ENCODE data around the gene CLDN10. TPM values are rescaled to one million over a fixed set of nuclear protein-coding genes. Genes with fewer than 3 reads are reported as not detected.

CLDN10 gene
- total RNA-seq, 1 donor from 2014 or later: not detected

GRCh38 chr13:95524264-95524901 lies 28.1 kb upstream of the CLDN10 start:
- Mint-ChIP-seq H3K9me3 (no peaks in the 10 kb centered on the region), H3K4me1 (no peaks in the 10 kb centered on the region), H3K4me3 (no peak overlapping the region), H3K27me3 (peaks cover 11% of the 10 kb centered on the region), H3K27ac (no peak overlapping the region), H3K36me3 (ENCODE audit: low read depth) (no peaks in the 10 kb centered on the region)
- DNase-seq: no peak
- intact Hi-C loops (cut with micrococcal nuclease): no loop called here

- H3K4me3 Mint-ChIP-seq: no peak overlapping the region
- H3K4me1 Mint-ChIP-seq: no peaks in the 10 kb centered on the region
- H3K27ac Mint-ChIP-seq: no peak overlapping the region
- peaks cover 16% of the 10 kb centered on the region for H3K27me3 Mint-ChIP-seq
- no peak for DNase-seq
- H3K9me3 Mint-ChIP-seq: no peaks in the 10 kb centered on the region
- no peaks in the 10 kb centered on the region for H3K36me3 Mint-ChIP-seq (ENCODE audit: low read depth)
- intact Hi-C loops (cut with micrococcal nuclease): no loop called here
Measured at GRCh38 chr13:95527955-95528354, 24.6 kb upstream of the CLDN10 start.

- no peak overlapping the region for H3K4me3 Mint-ChIP-seq
- H3K27me3 Mint-ChIP-seq: peaks cover 20% of the 10 kb centered on the region
- H3K9me3 Mint-ChIP-seq: no peaks in the 10 kb centered on the region
- no peak overlapping the region for H3K27ac Mint-ChIP-seq
- H3K36me3 Mint-ChIP-seq (ENCODE audit: low read depth): no peaks in the 10 kb centered on the region
- DNase-seq: no peak
- intact Hi-C loops (cut with micrococcal nuclease): no loop called here
- H3K4me1 Mint-ChIP-seq: peaks cover 3% of the 10 kb centered on the region
Measured at GRCh38 chr13:95530178-95530577, 22.3 kb upstream of the CLDN10 start.

- Mint-ChIP-seq H3K27ac (no peak overlapping the region), H3K27me3 (peaks cover 26% of the 10 kb centered on the region), H3K4me1 (peaks cover 7% of the 10 kb centered on the region), H3K9me3 (no peaks in the 10 kb centered on the region), H3K4me3 (no peak overlapping the region), H3K36me3 (ENCODE audit: low read depth) (no peaks in the 10 kb centered on the region)
- no peak for DNase-seq
- intact Hi-C loops (cut with micrococcal nuclease): no loop called here
Measured at GRCh38 chr13:95533545-95534160, 18.9 kb upstream of the CLDN10 start.

- peaks cover 7% of the 10 kb centered on the region for H3K4me1 Mint-ChIP-seq
- no peak overlapping the region for H3K27ac Mint-ChIP-seq
- DNase-seq: no peak
- H3K27me3 Mint-ChIP-seq: peaks cover 25% of the 10 kb centered on the region
- no peaks in the 10 kb centered on the region for H3K9me3 Mint-ChIP-seq
- no peak overlapping the region for H3K4me3 Mint-ChIP-seq
- H3K36me3 Mint-ChIP-seq (ENCODE audit: low read depth): no peaks in the 10 kb centered on the region
- intact Hi-C loops (cut with micrococcal nuclease): no loop called here
Measured at GRCh38 chr13:95535243-95535642, 17.3 kb upstream of the CLDN10 start.

GRCh38 chr13:95536632-95537241 lies 15.8 kb upstream of the CLDN10 start:
- H3K27ac Mint-ChIP-seq: no peak overlapping the region
- peaks cover 7% of the 10 kb centered on the region for H3K4me1 Mint-ChIP-seq
- intact Hi-C loops (cut with micrococcal nuclease): loop anchor here (1.0 to 2.0 kb wide), 2 partner anchors 124 to 298 kb away; no protein-coding TSS in a partner anchor
- H3K4me3 Mint-ChIP-seq: no peak overlapping the region
- no peaks in the 10 kb centered on the region for H3K36me3 Mint-ChIP-seq (ENCODE audit: low read depth)
- no peaks in the 10 kb centered on the region for H3K9me3 Mint-ChIP-seq
- no peak for DNase-seq
- H3K27me3 Mint-ChIP-seq: peaks cover 23% of the 10 kb centered on the region

GRCh38 chr13:95540888-95541287 lies 11.6 kb upstream of the CLDN10 start:
- H3K4me1 Mint-ChIP-seq: no peaks in the 10 kb centered on the region

GRCh38 chr13:95541308-95541707 lies 11.2 kb upstream of the CLDN10 start:
- no peaks in the 10 kb centered on the region for H3K4me1 Mint-ChIP-seq
- peaks cover 14% of the 10 kb centered on the region for H3K27me3 Mint-ChIP-seq
- no peak overlapping the region for H3K27ac Mint-ChIP-seq
- H3K4me3 Mint-ChIP-seq: no peak overlapping the region
- DNase-seq: no peak
- H3K36me3 Mint-ChIP-seq (ENCODE audit: low read depth): no peaks in the 10 kb centered on the region
- no peaks in the 10 kb centered on the region for H3K9me3 Mint-ChIP-seq
- intact Hi-C loops (cut with micrococcal nuclease): no loop called here

More at GRCh38 chr13:95540888-95541287, 11.6 kb upstream of the CLDN10 start:
- intact Hi-C loops (cut with micrococcal nuclease): no loop called here
- Mint-ChIP-seq H3K36me3 (ENCODE audit: low read depth) (no peaks in the 10 kb centered on the region), H3K9me3 (no peaks in the 10 kb centered on the region), H3K4me3 (no peak overlapping the region), H3K27ac (no peak overlapping the region), H3K27me3 (peaks cover 14% of the 10 kb centered on the region)
- DNase-seq: no peak

- Mint-ChIP-seq H3K27me3 (peaks cover 13% of the 10 kb centered on the region), H3K4me3 (no peak overlapping the region), H3K27ac (no peak overlapping the region), H3K9me3 (no peaks in the 10 kb centered on the region), H3K4me1 (no peaks in the 10 kb centered on the region), H3K36me3 (ENCODE audit: low read depth) (no peaks in the 10 kb centered on the region)
- intact Hi-C loops (cut with micrococcal nuclease): no loop called here
- no peak for DNase-seq
Measured at GRCh38 chr13:95541911-95542474, 10.5 kb upstream of the CLDN10 start.

- intact Hi-C loops (cut with micrococcal nuclease): no loop called here
- Mint-ChIP-seq H3K4me3 (no peak overlapping the region), H3K9me3 (no peaks in the 10 kb centered on the region), H3K4me1 (no peaks in the 10 kb centered on the region), H3K27me3 (peaks cover 15% of the 10 kb centered on the region), H3K27ac (no peak overlapping the region), H3K36me3 (ENCODE audit: low read depth) (no peaks in the 10 kb centered on the region)
- no peak for DNase-seq
Measured at GRCh38 chr13:95544293-95544692, 8.2 kb upstream of the CLDN10 start.

- no peaks in the 10 kb centered on the region for H3K4me1 Mint-ChIP-seq
- H3K27me3 Mint-ChIP-seq: peaks cover 36% of the 10 kb centered on the region
- DNase-seq: no peak
- H3K9me3 Mint-ChIP-seq: no peaks in the 10 kb centered on the region
- no peak overlapping the region for H3K4me3 Mint-ChIP-seq
- H3K36me3 Mint-ChIP-seq (ENCODE audit: low read depth): no peaks in the 10 kb centered on the region
- H3K27ac Mint-ChIP-seq: no peak overlapping the region
- intact Hi-C loops (cut with micrococcal nuclease): no loop called here
Measured at GRCh38 chr13:95546919-95547318, 5.6 kb upstream of the CLDN10 start.

- H3K36me3 Mint-ChIP-seq (ENCODE audit: low read depth): no peaks in the 10 kb centered on the region
- H3K27me3 Mint-ChIP-seq: peaks cover 37% of the 10 kb centered on the region
- no peak for DNase-seq
- H3K4me1 Mint-ChIP-seq: no peaks in the 10 kb centered on the region
- no peaks in the 10 kb centered on the region for H3K9me3 Mint-ChIP-seq
- intact Hi-C loops (cut with micrococcal nuclease): no loop called here
- H3K27ac Mint-ChIP-seq: no peak overlapping the region
- no peak overlapping the region for H3K4me3 Mint-ChIP-seq
Measured at GRCh38 chr13:95547531-95548167, 4.9 kb upstream of the CLDN10 start.

- Mint-ChIP-seq H3K9me3 (no peaks in the 10 kb centered on the region), H3K27ac (no peak overlapping the region), H3K36me3 (ENCODE audit: low read depth) (no peaks in the 10 kb centered on the region), H3K4me3 (no peak overlapping the region), H3K27me3 (peaks cover 57% of the 10 kb centered on the region), H3K4me1 (peaks cover 3% of the 10 kb centered on the region)
- DNase-seq: no peak
- intact Hi-C loops (cut with micrococcal nuclease): loop anchor here (10.0 kb wide), 1 partner anchor 847 kb away; no protein-coding TSS in a partner anchor
Measured at GRCh38 chr13:95552208-95552538, 347 bp upstream of the CLDN10 start.

Measured in activated CD4-positive, alpha-beta T cell treated with anti-CD3 and anti-CD28 coated beads, Interleukin-2, amount 10 ng/mL, durations not matched to agents 24 days and 14 days (primary cell).